ENCODE data around the gene CEP162.
"Not testable (repeated sequence)": the region's sequence is repeated elsewhere in the genome, so short reads cannot be mapped to it uniquely, and the experiment has no call there.

CEP162 gene

GRCh38 chr6:84189356-84189755 is 38.1 kb downstream of the CEP162 start:
- Histone ChIP-seq H3K36me3 (ENCODE audit: insufficient read depth, low read length) (peaks cover 21% of the 10 kb centered on the region), H3K4me1 (ENCODE audit: control insufficient read depth, insufficient read depth, low read length, unreplicated experiment) (peaks cover 14% of the 10 kb centered on the region)
- not testable (repeated sequence) for H3K79me2 ChIP-seq (ENCODE audit: control insufficient read depth, insufficient read depth, low read length, unreplicated experiment); H2AFZ ChIP-seq (ENCODE audit: low read length, unreplicated experiment); H3K4me3 ChIP-seq (ENCODE audit: low read depth, low read length); H3K27ac ChIP-seq (ENCODE audit: low read depth, low read length); H3K27me3 ChIP-seq (ENCODE audit: insufficient read depth, low read length)

- no peak overlapping the region for H3K4me3 ChIP-seq (ENCODE audit: low read depth, low read length)
- no peaks in the 10 kb centered on the region for H3K79me2 ChIP-seq (ENCODE audit: control insufficient read depth, insufficient read depth, low read length, unreplicated experiment)
- peaks cover 4% of the 10 kb centered on the region; the same call in 1 of the 2 replicates for H3K36me3 ChIP-seq (ENCODE audit: insufficient read depth, low read length)
- H3K27ac ChIP-seq (ENCODE audit: low read depth, low read length): no peak overlapping the region
- H3K27me3 ChIP-seq (ENCODE audit: insufficient read depth, low read length): no peaks in the 10 kb centered on the region
- no peaks in the 10 kb centered on the region for H3K4me1 ChIP-seq (ENCODE audit: control insufficient read depth, insufficient read depth, low read length, unreplicated experiment)
- H2AFZ ChIP-seq (ENCODE audit: low read length, unreplicated experiment): no peak overlapping the region
Observed at GRCh38 chr6:84183430-84183829, 44.0 kb downstream of the CEP162 start.

GRCh38 chr6:84182001-84182400 is 45.4 kb downstream of the CEP162 start:
- Histone ChIP-seq H3K79me2 (ENCODE audit: control insufficient read depth, insufficient read depth, low read length, unreplicated experiment) (no peaks in the 10 kb centered on the region), H3K36me3 (ENCODE audit: insufficient read depth, low read length) (peaks cover 4% of the 10 kb centered on the region; the same call in 1 of the 2 replicates), H3K4me1 (ENCODE audit: control insufficient read depth, insufficient read depth, low read length, unreplicated experiment) (no peaks in the 10 kb centered on the region), H2AFZ (ENCODE audit: low read length, unreplicated experiment) (no peak overlapping the region), H3K27me3 (ENCODE audit: insufficient read depth, low read length) (no peaks in the 10 kb centered on the region), H3K27ac (ENCODE audit: low read depth, low read length) (no peak overlapping the region), H3K4me3 (ENCODE audit: low read depth, low read length) (no peak overlapping the region)

GRCh38 chr6:84177241-84177640 is 50.2 kb downstream of the CEP162 start:
- H3K27ac ChIP-seq (ENCODE audit: low read depth, low read length): no peak overlapping the region
- H2AFZ ChIP-seq (ENCODE audit: low read length, unreplicated experiment): no peak overlapping the region
- H3K36me3 ChIP-seq (ENCODE audit: insufficient read depth, low read length): no peaks in the 10 kb centered on the region
- no peak overlapping the region for H3K4me3 ChIP-seq (ENCODE audit: low read depth, low read length)
- no peaks in the 10 kb centered on the region for H3K79me2 ChIP-seq (ENCODE audit: control insufficient read depth, insufficient read depth, low read length, unreplicated experiment)
- H3K27me3 ChIP-seq (ENCODE audit: insufficient read depth, low read length): no peaks in the 10 kb centered on the region
- H3K4me1 ChIP-seq (ENCODE audit: control insufficient read depth, insufficient read depth, low read length, unreplicated experiment): no peaks in the 10 kb centered on the region

GRCh38 chr6:84172574-84172973 is 54.9 kb downstream of the CEP162 start:
- Histone ChIP-seq H3K36me3 (ENCODE audit: insufficient read depth, low read length) (no peaks in the 10 kb centered on the region), H3K27ac (ENCODE audit: low read depth, low read length) (no peak overlapping the region), H3K4me1 (ENCODE audit: control insufficient read depth, insufficient read depth, low read length, unreplicated experiment) (no peaks in the 10 kb centered on the region), H2AFZ (ENCODE audit: low read length, unreplicated experiment) (no peak overlapping the region), H3K27me3 (ENCODE audit: insufficient read depth, low read length) (no peaks in the 10 kb centered on the region), H3K79me2 (ENCODE audit: control insufficient read depth, insufficient read depth, low read length, unreplicated experiment) (no peaks in the 10 kb centered on the region), H3K4me3 (ENCODE audit: low read depth, low read length) (no peak overlapping the region)

GRCh38 chr6:84172080-84172479 is 55.4 kb downstream of the CEP162 start:
- Histone ChIP-seq H3K4me3 (ENCODE audit: low read depth, low read length) (no peak overlapping the region), H3K27ac (ENCODE audit: low read depth, low read length) (no peak overlapping the region), H3K36me3 (ENCODE audit: insufficient read depth, low read length) (no peaks in the 10 kb centered on the region), H3K4me1 (ENCODE audit: control insufficient read depth, insufficient read depth, low read length, unreplicated experiment) (no peaks in the 10 kb centered on the region), H3K27me3 (ENCODE audit: insufficient read depth, low read length) (no peaks in the 10 kb centered on the region), H2AFZ (ENCODE audit: low read length, unreplicated experiment) (no peak overlapping the region), H3K79me2 (ENCODE audit: control insufficient read depth, insufficient read depth, low read length, unreplicated experiment) (no peaks in the 10 kb centered on the region)

- no peaks in the 10 kb centered on the region for H3K36me3 ChIP-seq (ENCODE audit: insufficient read depth, low read length)
- no peaks in the 10 kb centered on the region for H3K4me1 ChIP-seq (ENCODE audit: control insufficient read depth, insufficient read depth, low read length, unreplicated experiment)
- H3K27ac ChIP-seq (ENCODE audit: low read depth, low read length): no peak overlapping the region
- H3K79me2 ChIP-seq (ENCODE audit: control insufficient read depth, insufficient read depth, low read length, unreplicated experiment): no peaks in the 10 kb centered on the region
- no peak overlapping the region for H3K4me3 ChIP-seq (ENCODE audit: low read depth, low read length)
- H2AFZ ChIP-seq (ENCODE audit: low read length, unreplicated experiment): no peak overlapping the region
- H3K27me3 ChIP-seq (ENCODE audit: insufficient read depth, low read length): no peaks in the 10 kb centered on the region
Observed at GRCh38 chr6:84167457-84167856, 60.0 kb downstream of the CEP162 start.

GRCh38 chr6:84166395-84166794 is 61.0 kb downstream of the CEP162 start:
- no peaks in the 10 kb centered on the region for H3K27me3 ChIP-seq (ENCODE audit: insufficient read depth, low read length)
- H2AFZ ChIP-seq (ENCODE audit: low read length, unreplicated experiment): no peak overlapping the region
- no peaks in the 10 kb centered on the region for H3K4me1 ChIP-seq (ENCODE audit: control insufficient read depth, insufficient read depth, low read length, unreplicated experiment)
- H3K36me3 ChIP-seq (ENCODE audit: insufficient read depth, low read length): no peaks in the 10 kb centered on the region
- H3K4me3 ChIP-seq (ENCODE audit: low read depth, low read length): no peak overlapping the region
- no peaks in the 10 kb centered on the region for H3K79me2 ChIP-seq (ENCODE audit: control insufficient read depth, insufficient read depth, low read length, unreplicated experiment)
- no peak overlapping the region for H3K27ac ChIP-seq (ENCODE audit: low read depth, low read length)

GRCh38 chr6:84164328-84164727 is 63.1 kb downstream of the CEP162 start:
- H3K27ac ChIP-seq (ENCODE audit: low read depth, low read length); H3K4me3 ChIP-seq (ENCODE audit: low read depth, low read length); H2AFZ ChIP-seq (ENCODE audit: low read length, unreplicated experiment); H3K36me3 ChIP-seq (ENCODE audit: insufficient read depth, low read length); H3K79me2 ChIP-seq (ENCODE audit: control insufficient read depth, insufficient read depth, low read length, unreplicated experiment); H3K27me3 ChIP-seq (ENCODE audit: insufficient read depth, low read length); H3K4me1 ChIP-seq (ENCODE audit: control insufficient read depth, insufficient read depth, low read length, unreplicated experiment): not testable (repeated sequence)

- Histone ChIP-seq H3K79me2 (ENCODE audit: control insufficient read depth, insufficient read depth, low read length, unreplicated experiment) (no peaks in the 10 kb centered on the region), H3K36me3 (ENCODE audit: insufficient read depth, low read length) (no peaks in the 10 kb centered on the region), H3K4me3 (ENCODE audit: low read depth, low read length) (no peak overlapping the region), H3K4me1 (ENCODE audit: control insufficient read depth, insufficient read depth, low read length, unreplicated experiment) (no peaks in the 10 kb centered on the region), H2AFZ (ENCODE audit: low read length, unreplicated experiment) (no peak overlapping the region), H3K27ac (ENCODE audit: low read depth, low read length) (no peak overlapping the region), H3K27me3 (ENCODE audit: insufficient read depth, low read length) (no peaks in the 10 kb centered on the region)
Observed at GRCh38 chr6:84161190-84161589, 66.3 kb downstream of the CEP162 start.

GRCh38 chr6:84156306-84156705 is 71.1 kb downstream of the CEP162 start:
- H3K4me3 ChIP-seq (ENCODE audit: low read depth, low read length): no peak overlapping the region
- no peaks in the 10 kb centered on the region for H3K27me3 ChIP-seq (ENCODE audit: insufficient read depth, low read length)
- H3K79me2 ChIP-seq (ENCODE audit: control insufficient read depth, insufficient read depth, low read length, unreplicated experiment): no peaks in the 10 kb centered on the region
- no peaks in the 10 kb centered on the region for H3K36me3 ChIP-seq (ENCODE audit: insufficient read depth, low read length)
- no peak overlapping the region for H3K27ac ChIP-seq (ENCODE audit: low read depth, low read length)
- H2AFZ ChIP-seq (ENCODE audit: low read length, unreplicated experiment): no peak overlapping the region
- no peaks in the 10 kb centered on the region for H3K4me1 ChIP-seq (ENCODE audit: control insufficient read depth, insufficient read depth, low read length, unreplicated experiment)

Measured in ACC112 (cell line).